ENCODE measurements around the gene TIAM2. TPM values are rescaled to one million over a fixed set of nuclear protein-coding genes. Genes with fewer than 3 reads are reported as not detected.

The TIAM2 gene
- total RNA-seq, 3 donors from 2014 or later (not counting 1 experiment from before 2014, with no cell fraction given), result 6.5 to 11.1 (median 8.7) TPM

- Histone ChIP-seq H3K4me3 (ENCODE audit: low read length) (no peak overlapping the region), H3K36me3 (ENCODE audit: control insufficient read depth, insufficient read depth, low read length) (no peaks in the 10 kb centered on the region), H3K27ac (ENCODE audit: low read length) (no peak overlapping the region), H3K9me3 (ENCODE audit: control insufficient read depth, insufficient read depth, low read length) (no peaks in the 10 kb centered on the region), H3K27me3 (ENCODE audit: control insufficient read depth, insufficient read depth, low read length) (no peaks in the 10 kb centered on the region), H3K4me1 (ENCODE audit: control insufficient read depth, insufficient read depth, low read length) (no peaks in the 10 kb centered on the region)
- no peak for TF ChIP-seq CTCF (IDR thresholded peaks at IDR 0.05)
- no peak overlapping the region for H3K4me3 Mint-ChIP-seq
- intact Hi-C loops (cut with micrococcal nuclease), result no loop called here
- H3K36me3 Mint-ChIP-seq, result no peaks in the 10 kb centered on the region
- no peak overlapping the region for H3K27ac Mint-ChIP-seq
- no peaks in the 10 kb centered on the region for H3K4me1 Mint-ChIP-seq
- DNase-seq (no peak), ATAC-seq (no peak)
- peaks cover 0 to 2% of the 10 kb centered on the region in 2 donors for H3K27me3 Mint-ChIP-seq (ENCODE audit: low read depth in 2 of 2)
- 48% methylated on average over 3 of the region's 4 CpGs for WGBS (ENCODE audit: insufficient coverage)
- no peaks in the 10 kb centered on the region for H3K9me3 Mint-ChIP-seq
These were observed 8.3 kb upstream of the TIAM2 start for GRCh38 chr6:154986787-154987235.

- no peaks in the 10 kb centered on the region for H3K4me1 ChIP-seq (ENCODE audit: control insufficient read depth, insufficient read depth, low read length)
- Mint-ChIP-seq H3K36me3 (no peaks in the 10 kb centered on the region), H3K4me1 (no peaks in the 10 kb centered on the region), H3K9me3 (no peaks in the 10 kb centered on the region), H3K4me3 (no peak overlapping the region), H3K27me3 (ENCODE audit: low read depth in 2 of 2) (peaks cover 0 to 2% of the 10 kb centered on the region in 2 donors), H3K27ac (no peak overlapping the region)
- intact Hi-C loops (cut with micrococcal nuclease), result no loop called here
- H3K4me3 ChIP-seq (ENCODE audit: low read length), result no peak overlapping the region
- H3K9me3 ChIP-seq (ENCODE audit: control insufficient read depth, insufficient read depth, low read length), result no peaks in the 10 kb centered on the region
- no peaks in the 10 kb centered on the region for H3K36me3 ChIP-seq (ENCODE audit: control insufficient read depth, insufficient read depth, low read length)
- WGBS (ENCODE audit: insufficient coverage), result over 99% methylated on average over 7 of the region's 7 CpGs
- DNase-seq (no peak), ATAC-seq (no peak)
- no peak overlapping the region for H3K27ac ChIP-seq (ENCODE audit: low read length)
- no peak for TF ChIP-seq CTCF (IDR thresholded peaks at IDR 0.05)
- no peaks in the 10 kb centered on the region for H3K27me3 ChIP-seq (ENCODE audit: control insufficient read depth, insufficient read depth, low read length)
These were observed 5.7 kb upstream of the TIAM2 start for GRCh38 chr6:154989448-154989847.

GRCh38 chr6:154991207-154991606, 3.9 kb upstream of the TIAM2 start:
- H3K9me3 Mint-ChIP-seq, result no peaks in the 10 kb centered on the region
- no peaks in the 10 kb centered on the region for H3K36me3 Mint-ChIP-seq
- Histone ChIP-seq H3K27ac (ENCODE audit: low read length) (no peak overlapping the region), H3K9me3 (ENCODE audit: control insufficient read depth, insufficient read depth, low read length) (no peaks in the 10 kb centered on the region), H3K36me3 (ENCODE audit: control insufficient read depth, insufficient read depth, low read length) (no peaks in the 10 kb centered on the region), H3K4me1 (ENCODE audit: control insufficient read depth, insufficient read depth, low read length) (peaks cover 5% of the 10 kb centered on the region), H3K27me3 (ENCODE audit: control insufficient read depth, insufficient read depth, low read length) (peaks cover 4% of the 10 kb centered on the region), H3K4me3 (ENCODE audit: low read length) (no peak overlapping the region)
- ATAC-seq, result no peak
- H3K4me3 Mint-ChIP-seq, result no peak overlapping the region
- intact Hi-C loops (cut with micrococcal nuclease), result no loop called here
- TF ChIP-seq CTCF (IDR thresholded peaks at IDR 0.05), result no peak
- peaks cover 3 to 5% of the 10 kb centered on the region in 2 donors for H3K27me3 Mint-ChIP-seq (ENCODE audit: low read depth in 2 of 2)
- H3K4me1 Mint-ChIP-seq, result no peaks in the 10 kb centered on the region
- WGBS (ENCODE audit: insufficient coverage), result 87% methylated on average over 4 of the region's 4 CpGs
- no peak for DNase-seq
- no peak overlapping the region for H3K27ac Mint-ChIP-seq

- peaks cover 20% of the 10 kb centered on the region in 2 donors for H3K27me3 Mint-ChIP-seq (ENCODE audit: low read depth in 2 of 2)
- DNase-seq (no peak), ATAC-seq (no peak)
- 80% methylated on average over 2 of the region's 6 CpGs for WGBS (ENCODE audit: insufficient coverage)
- no peaks in the 10 kb centered on the region for H3K4me1 Mint-ChIP-seq
- H3K27ac ChIP-seq (ENCODE audit: low read length), result no peak overlapping the region
- no peak overlapping the region for H3K27ac Mint-ChIP-seq
- H3K4me1 ChIP-seq (ENCODE audit: control insufficient read depth, insufficient read depth, low read length), result peaks cover 7% of the 10 kb centered on the region
- no peak for TF ChIP-seq CTCF (IDR thresholded peaks at IDR 0.05)
- no peaks in the 10 kb centered on the region for H3K9me3 ChIP-seq (ENCODE audit: control insufficient read depth, insufficient read depth, low read length)
- intact Hi-C loops (cut with micrococcal nuclease), result no loop called here
- no peak overlapping the region for H3K4me3 ChIP-seq (ENCODE audit: low read length)
- no peaks in the 10 kb centered on the region for H3K36me3 Mint-ChIP-seq
- no peaks in the 10 kb centered on the region for H3K9me3 Mint-ChIP-seq
- no peaks in the 10 kb centered on the region for H3K36me3 ChIP-seq (ENCODE audit: control insufficient read depth, insufficient read depth, low read length)
- no peak overlapping the region for H3K4me3 Mint-ChIP-seq
- peaks cover 10% of the 10 kb centered on the region for H3K27me3 ChIP-seq (ENCODE audit: control insufficient read depth, insufficient read depth, low read length)
These were observed 2.1 kb upstream of the TIAM2 start for GRCh38 chr6:154993026-154993425.
